ENCODE measurements around the gene SFSWAP. TPM values are rescaled to one million over a fixed set of nuclear protein-coding genes. Genes with fewer than 3 reads are reported as not detected.

SFSWAP gene
- polyA plus RNA-seq, 2 of the 4 experiments (the other 2 are of a cell fraction): 21.8 to 23.5 TPM

DNA sequence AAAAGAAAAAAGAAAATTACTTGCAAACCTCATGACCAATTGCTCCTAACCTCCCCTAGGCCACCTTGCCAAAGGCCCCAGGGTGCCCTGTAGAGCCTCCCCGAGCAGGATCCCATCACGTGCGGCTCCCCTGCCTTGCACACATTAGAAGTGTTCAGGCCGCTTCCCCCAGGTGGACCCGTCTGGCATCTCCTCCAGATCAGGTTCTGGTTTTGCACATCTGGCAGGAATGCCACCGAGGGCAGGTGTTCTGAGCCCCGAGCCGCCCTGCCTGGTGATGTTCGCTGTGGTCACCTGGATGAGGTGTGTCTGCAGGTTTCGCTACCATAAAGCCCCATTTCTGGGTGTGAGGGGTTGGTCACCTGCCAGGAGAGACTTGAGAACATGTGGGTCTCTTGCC is 136.6 kb downstream of the SFSWAP start:
- H3K9me3 ChIP-seq: no peaks in the 10 kb centered on the region
- POLR2A ChIA-PET: no interaction called here
- DNase-seq (ENCODE audit: low read depth in 1 of 2, low spot score in 1 of 2) (no peak), FAIRE-seq (no peak), ATAC-seq (no peak)
- no peak overlapping the region for H3K4me3 ChIP-seq
- CTCF ChIA-PET: no interaction called here
- H3K4me1 ChIP-seq: peaks cover 16% of the 10 kb centered on the region
- no peak overlapping the region for H3K27ac ChIP-seq
- 90% methylated on average over 10 of the region's 10 CpGs for WGBS (ENCODE audit: missing lambda C conversion rate)
- no peak for TF ChIP-seq NPAS2 (CRISPR knock-in tag; IDR thresholded peaks at IDR 0.05; ENCODE audit: borderline replicate concordance)
- TF ChIP-seq BHLHE40 (IDR thresholded peaks at IDR 0.05; ENCODE audit: low read depth, low read length): no peak
- TF ChIP-seq TP53 (CRISPR knock-in tag; IDR thresholded peaks at IDR 0.05): no peak
- no peak for TF ChIP-seq FOXS1 (CRISPR knock-in tag; IDR thresholded peaks at IDR 0.05)
- TF ChIP-seq MAZ (IDR thresholded peaks at IDR 0.05; ENCODE audit: borderline replicate concordance, low read depth, low read length): no peak
- no peak for TF ChIP-seq EHMT2 (IDR thresholded peaks at IDR 0.05; ENCODE audit: low read depth)
- TF ChIP-seq EHF (CRISPR knock-in tag; IDR thresholded peaks at IDR 0.05): no peak
- TF ChIP-seq ESRRA (IDR thresholded peaks at IDR 0.05; ENCODE audit: borderline replicate concordance, low read length): no peak
- no peak for TF ChIP-seq TFCP2L1 (CRISPR knock-in tag; IDR thresholded peaks at IDR 0.05)
- no peak for TF ChIP-seq RCOR1 (IDR thresholded peaks at IDR 0.05; ENCODE audit: low read depth, low read length)
- no peak for TF ChIP-seq SREBF2 (IDR thresholded peaks at IDR 0.05)
- TF ChIP-seq RNF2 (IDR thresholded peaks at IDR 0.05; ENCODE audit: borderline replicate concordance, low read depth): no peak
- TF ChIP-seq RFX5 (IDR thresholded peaks at IDR 0.05): no peak
- TF ChIP-seq, protein P1, sequence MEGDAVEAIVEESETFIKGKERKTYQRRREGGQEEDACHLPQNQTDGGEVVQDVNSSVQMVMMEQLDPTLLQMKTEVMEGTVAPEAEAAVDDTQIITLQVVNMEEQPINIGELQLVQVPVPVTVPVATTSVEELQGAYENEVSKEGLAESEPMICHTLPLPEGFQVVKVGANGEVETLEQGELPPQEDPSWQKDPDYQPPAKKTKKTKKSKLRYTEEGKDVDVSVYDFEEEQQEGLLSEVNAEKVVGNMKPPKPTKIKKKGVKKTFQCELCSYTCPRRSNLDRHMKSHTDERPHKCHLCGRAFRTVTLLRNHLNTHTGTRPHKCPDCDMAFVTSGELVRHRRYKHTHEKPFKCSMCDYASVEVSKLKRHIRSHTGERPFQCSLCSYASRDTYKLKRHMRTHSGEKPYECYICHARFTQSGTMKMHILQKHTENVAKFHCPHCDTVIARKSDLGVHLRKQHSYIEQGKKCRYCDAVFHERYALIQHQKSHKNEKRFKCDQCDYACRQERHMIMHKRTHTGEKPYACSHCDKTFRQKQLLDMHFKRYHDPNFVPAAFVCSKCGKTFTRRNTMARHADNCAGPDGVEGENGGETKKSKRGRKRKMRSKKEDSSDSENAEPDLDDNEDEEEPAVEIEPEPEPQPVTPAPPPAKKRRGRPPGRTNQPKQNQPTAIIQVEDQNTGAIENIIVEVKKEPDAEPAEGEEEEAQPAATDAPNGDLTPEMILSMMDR (IDR thresholded peaks at IDR 0.05): no peak
- TF ChIP-seq KDM5A (IDR thresholded peaks at IDR 0.05): no peak
- no peak for TF ChIP-seq PHF8 (IDR thresholded peaks at IDR 0.05; ENCODE audit: borderline replicate concordance, low read depth)
- TF ChIP-seq, protein P2, sequence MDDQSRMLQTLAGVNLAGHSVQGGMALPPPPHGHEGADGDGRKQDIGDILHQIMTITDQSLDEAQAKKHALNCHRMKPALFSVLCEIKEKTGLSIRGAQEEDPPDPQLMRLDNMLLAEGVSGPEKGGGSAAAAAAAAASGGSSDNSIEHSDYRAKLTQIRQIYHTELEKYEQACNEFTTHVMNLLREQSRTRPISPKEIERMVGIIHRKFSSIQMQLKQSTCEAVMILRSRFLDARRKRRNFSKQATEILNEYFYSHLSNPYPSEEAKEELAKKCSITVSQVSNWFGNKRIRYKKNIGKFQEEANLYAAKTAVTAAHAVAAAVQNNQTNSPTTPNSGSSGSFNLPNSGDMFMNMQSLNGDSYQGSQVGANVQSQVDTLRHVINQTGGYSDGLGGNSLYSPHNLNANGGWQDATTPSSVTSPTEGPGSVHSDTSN (IDR thresholded peaks at IDR 0.05): no peak
- no peak for TF ChIP-seq JUNB (IDR thresholded peaks at IDR 0.05)
- H3K4me2 ChIP-seq: no peak overlapping the region

DNA sequence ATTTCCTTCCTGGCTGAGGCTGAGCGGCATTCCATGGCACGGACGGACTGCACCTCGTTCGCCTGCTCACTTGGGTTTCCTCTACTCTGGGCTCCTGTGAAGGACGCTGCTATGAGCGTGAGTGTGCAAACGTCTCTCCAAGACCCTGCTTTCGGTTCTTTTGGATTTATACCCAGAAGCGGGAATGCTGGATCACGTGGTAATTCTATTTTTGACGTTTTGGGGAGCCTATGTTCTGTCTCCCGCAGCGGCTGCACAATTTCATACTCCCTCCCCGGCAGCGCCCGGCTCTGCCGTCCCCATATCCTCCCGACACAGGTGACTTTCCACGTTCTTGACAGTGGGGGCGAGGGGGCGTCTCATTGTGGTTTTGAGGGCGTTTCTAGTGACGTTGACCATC is 137.9 kb downstream of the SFSWAP start:
- Histone ChIP-seq H3K4me1 (peaks cover 29% of the 10 kb centered on the region), H3K4me2 (no peak overlapping the region), H3K9me3 (no peaks in the 10 kb centered on the region), H3K4me3 (no peak overlapping the region), H3K27ac (no peak overlapping the region)
- no peak for ATAC-seq
- 88% methylated on average over 24 of the region's 24 CpGs for WGBS (ENCODE audit: missing lambda C conversion rate)
- DNase-seq (ENCODE audit: low read depth in 1 of 2, low spot score in 1 of 2): no peak
- ChIA-PET POLR2A (no interaction called here), CTCF (interaction anchor here (1.3 kb wide), 1 partner anchor 15 kb away, joined by 3 read pairs; no protein-coding TSS in a partner anchor)
- FAIRE-seq: no peak
- TF ChIP-seq EP300 (IDR thresholded peaks at IDR 0.05): no peak
- no peak for TF ChIP-seq CBX2 (IDR thresholded peaks at IDR 0.05; ENCODE audit: borderline replicate concordance, low read depth)
- TF ChIP-seq, protein P3, sequence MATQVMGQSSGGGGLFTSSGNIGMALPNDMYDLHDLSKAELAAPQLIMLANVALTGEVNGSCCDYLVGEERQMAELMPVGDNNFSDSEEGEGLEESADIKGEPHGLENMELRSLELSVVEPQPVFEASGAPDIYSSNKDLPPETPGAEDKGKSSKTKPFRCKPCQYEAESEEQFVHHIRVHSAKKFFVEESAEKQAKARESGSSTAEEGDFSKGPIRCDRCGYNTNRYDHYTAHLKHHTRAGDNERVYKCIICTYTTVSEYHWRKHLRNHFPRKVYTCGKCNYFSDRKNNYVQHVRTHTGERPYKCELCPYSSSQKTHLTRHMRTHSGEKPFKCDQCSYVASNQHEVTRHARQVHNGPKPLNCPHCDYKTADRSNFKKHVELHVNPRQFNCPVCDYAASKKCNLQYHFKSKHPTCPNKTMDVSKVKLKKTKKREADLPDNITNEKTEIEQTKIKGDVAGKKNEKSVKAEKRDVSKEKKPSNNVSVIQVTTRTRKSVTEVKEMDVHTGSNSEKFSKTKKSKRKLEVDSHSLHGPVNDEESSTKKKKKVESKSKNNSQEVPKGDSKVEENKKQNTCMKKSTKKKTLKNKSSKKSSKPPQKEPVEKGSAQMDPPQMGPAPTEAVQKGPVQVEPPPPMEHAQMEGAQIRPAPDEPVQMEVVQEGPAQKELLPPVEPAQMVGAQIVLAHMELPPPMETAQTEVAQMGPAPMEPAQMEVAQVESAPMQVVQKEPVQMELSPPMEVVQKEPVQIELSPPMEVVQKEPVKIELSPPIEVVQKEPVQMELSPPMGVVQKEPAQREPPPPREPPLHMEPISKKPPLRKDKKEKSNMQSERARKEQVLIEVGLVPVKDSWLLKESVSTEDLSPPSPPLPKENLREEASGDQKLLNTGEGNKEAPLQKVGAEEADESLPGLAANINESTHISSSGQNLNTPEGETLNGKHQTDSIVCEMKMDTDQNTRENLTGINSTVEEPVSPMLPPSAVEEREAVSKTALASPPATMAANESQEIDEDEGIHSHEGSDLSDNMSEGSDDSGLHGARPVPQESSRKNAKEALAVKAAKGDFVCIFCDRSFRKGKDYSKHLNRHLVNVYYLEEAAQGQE (IDR thresholded peaks at IDR 0.05): no peak
- no peak for TF ChIP-seq EHMT2 (IDR thresholded peaks at IDR 0.05; ENCODE audit: low read depth)
- TF ChIP-seq NR3C1 (IDR thresholded peaks at IDR 0.05): no peak
- TF ChIP-seq, protein P4, sequence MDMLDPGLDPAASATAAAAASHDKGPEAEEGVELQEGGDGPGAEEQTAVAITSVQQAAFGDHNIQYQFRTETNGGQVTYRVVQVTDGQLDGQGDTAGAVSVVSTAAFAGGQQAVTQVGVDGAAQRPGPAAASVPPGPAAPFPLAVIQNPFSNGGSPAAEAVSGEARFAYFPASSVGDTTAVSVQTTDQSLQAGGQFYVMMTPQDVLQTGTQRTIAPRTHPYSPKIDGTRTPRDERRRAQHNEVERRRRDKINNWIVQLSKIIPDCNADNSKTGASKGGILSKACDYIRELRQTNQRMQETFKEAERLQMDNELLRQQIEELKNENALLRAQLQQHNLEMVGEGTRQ (IDR thresholded peaks at IDR 0.05): no peak
- TF ChIP-seq HOXB13 (CRISPR knock-in tag; IDR thresholded peaks at IDR 0.05; ENCODE audit: low read depth): no peak
- no peak for TF ChIP-seq CHD2 (IDR thresholded peaks at IDR 0.05; ENCODE audit: low read length, partially characterized antibody)
- TF ChIP-seq EHF (CRISPR knock-in tag; IDR thresholded peaks at IDR 0.05): no peak
- TF ChIP-seq FOSB (CRISPR knock-in tag; IDR thresholded peaks at IDR 0.05): no peak

Measured in A549 (cell line).